HG03565 (cell line): ENCODE results near the gene SAP30BP.

ENCODE experiments used
- ATAC-seq: cut with Tn5 transposase; IDR thresholded peaks from one replicate; pipeline ENCODE4 v1.9.1; 2021; ENCODE audit warnings: mild to moderate bottlenecking, moderate library complexity; ENCODE audit not compliant: unreplicated experiment

The SAP30BP gene

GRCh38 chr17:75684249-75684648 is 17.1 kb downstream of the SAP30BP start:
- no peak for ATAC-seq

DNA sequence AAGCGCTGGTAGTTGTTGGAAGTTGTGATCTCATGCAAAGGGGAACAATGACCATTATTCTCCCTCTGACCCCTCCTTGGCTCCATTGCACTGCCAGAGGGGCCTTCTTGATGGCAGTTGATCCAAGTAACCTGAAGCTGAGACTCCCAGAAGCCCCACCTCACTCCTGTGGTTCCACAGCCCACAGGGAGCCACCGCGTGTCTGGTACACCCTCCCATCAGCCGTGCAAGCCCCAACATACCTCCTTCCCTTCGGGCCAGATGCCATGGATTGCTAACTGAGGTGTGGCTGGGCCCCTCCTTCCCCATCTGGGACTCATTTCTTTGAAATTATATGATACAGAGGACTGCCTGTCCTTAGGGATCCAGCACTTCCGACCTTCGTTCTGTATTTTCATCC is 17.8 kb downstream of the SAP30BP start:
- no peak for ATAC-seq

DNA sequence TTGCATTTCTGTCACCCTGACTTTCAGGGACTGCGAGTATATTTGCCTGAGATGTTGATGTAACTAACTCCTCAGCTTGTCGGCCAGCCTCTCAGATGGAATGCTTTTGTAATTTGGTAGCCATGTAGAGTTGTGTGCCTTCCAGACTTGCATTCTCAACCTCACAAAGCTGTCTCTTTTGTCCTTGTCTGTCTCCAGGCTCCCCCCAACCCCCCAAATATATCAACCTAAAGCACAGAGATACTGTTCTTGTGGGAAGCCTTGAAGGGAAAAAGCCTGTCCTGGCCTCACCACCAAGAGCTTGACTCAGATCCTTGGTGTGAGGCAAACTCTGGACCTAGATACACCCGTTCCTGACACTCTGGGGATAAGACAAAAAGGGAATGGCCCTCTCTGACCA is 18.4 kb downstream of the SAP30BP start:
- ATAC-seq, result no peak

DNA sequence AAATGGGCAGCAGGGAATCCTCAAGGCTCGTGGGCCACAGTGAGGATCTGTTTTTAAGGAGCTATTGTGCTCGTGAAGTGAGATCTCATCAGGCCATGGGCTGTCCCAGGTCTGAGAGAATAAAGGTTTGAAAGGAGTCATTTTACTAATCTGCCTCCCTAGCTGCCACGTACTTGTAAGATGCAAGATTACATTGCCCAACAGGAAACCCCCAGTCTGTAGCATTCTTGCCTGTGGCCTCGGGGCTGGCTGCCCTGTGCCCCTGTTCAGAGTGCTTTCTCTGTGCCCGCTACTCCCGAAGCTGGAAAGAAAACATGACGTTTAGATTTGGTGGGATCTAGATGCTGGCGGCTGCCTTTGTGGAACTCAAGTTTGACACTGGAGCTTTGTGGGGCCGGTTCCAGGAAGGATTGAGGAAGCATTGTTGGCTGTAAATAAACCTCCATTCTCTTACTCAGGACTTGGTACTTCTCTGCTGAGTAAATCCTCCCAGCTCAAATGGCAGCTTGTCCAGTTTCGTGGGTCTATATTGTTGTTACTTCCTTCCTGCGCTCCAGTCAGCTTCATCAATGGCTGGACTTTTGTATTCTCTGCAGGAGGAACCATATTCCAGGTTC is 21.2 kb downstream of the SAP30BP start:
- no peak for ATAC-seq

GRCh38 chr17:75689441-75689873 is 22.3 kb downstream of the SAP30BP start:
- no peak for ATAC-seq

DNA sequence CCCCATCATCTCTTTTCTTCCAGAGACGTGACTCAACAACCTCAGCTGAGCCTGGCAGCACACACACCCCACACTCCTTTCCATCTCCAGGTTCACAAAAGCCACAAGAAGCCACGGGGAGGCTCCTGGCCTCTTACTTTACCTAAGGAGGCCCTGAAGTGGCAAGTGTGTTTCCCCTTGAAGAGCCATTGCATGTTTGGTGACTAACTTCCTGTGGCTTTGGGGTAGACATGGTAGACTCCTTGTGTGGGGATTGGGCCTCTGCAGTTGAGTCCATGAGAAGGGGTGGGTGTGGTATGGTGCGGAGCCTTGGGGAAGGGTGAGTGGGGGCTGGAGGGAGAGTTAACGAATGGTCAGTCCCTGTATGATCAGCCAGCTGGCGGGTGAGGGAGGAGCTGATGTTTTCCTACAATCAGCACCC is 24.2 kb downstream of the SAP30BP start:
- no peak for ATAC-seq

DNA sequence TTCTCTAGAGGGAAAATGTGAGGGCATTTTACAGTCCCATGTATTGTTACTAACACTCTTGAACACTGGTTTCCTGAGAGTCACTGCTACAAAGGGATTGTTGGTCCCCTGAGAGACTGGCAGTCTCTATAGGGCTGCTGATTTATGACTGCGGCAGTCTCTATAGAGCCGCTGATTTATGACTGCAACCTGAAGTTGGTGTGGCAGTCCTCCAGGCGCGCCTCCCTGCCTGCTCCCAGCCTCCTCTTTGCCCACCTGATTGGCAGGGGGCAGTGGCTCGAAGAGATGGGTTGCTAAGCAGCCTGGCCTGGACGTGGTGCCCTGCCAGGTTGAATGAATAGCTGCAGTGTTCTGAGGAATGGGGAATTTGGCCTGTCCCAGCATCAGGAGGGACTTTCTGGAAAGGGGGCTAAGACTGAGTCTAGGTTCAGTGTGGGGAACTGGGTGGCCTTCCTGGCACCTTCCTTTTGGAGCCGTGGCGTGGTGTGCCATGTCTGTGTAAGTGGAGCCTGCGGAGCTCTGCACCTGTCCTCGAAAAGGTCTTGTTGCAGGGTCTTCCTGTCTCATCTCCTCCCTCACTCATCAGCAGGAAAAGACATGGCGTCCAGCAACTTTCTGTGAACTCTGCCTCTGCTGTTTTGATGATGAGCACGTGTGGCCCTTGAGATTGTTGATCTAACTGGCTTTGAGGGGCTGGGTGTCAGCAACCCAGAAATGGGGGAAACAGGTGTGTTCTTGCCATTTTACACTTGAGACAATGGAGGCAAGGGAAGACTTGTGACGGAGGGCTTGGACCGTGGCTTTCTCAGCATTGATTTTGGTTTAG is 24.9 kb downstream of the SAP30BP start:
- no peak for ATAC-seq

DNA sequence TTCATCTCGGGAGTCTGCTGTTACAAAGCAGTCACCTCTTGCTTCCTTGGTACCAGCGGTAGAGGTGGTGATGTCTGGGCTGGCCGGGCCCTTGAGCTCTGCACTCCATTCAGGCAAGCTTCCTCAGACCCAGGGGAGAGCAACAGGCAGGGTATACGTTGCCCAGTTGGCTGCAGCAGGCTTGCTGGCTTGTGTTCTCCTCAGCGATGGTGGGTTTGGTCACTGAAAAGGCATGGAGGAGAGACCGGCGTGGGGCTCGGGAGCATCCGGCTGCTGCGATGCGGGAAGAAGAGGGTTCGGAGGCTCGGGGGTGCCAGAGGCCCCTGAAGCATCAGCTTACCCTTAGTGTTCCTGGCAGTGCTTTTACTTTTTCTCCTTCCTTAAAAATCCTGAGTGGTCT is 25.8 kb downstream of the SAP30BP start:
- ATAC-seq, result no peak

GRCh38 chr17:75693500-75694481 is 26.7 kb downstream of the SAP30BP start:
- ATAC-seq, result no peak

GRCh38 chr17:75694536-75694935 is 27.4 kb downstream of the SAP30BP start:
- no peak for ATAC-seq

DNA sequence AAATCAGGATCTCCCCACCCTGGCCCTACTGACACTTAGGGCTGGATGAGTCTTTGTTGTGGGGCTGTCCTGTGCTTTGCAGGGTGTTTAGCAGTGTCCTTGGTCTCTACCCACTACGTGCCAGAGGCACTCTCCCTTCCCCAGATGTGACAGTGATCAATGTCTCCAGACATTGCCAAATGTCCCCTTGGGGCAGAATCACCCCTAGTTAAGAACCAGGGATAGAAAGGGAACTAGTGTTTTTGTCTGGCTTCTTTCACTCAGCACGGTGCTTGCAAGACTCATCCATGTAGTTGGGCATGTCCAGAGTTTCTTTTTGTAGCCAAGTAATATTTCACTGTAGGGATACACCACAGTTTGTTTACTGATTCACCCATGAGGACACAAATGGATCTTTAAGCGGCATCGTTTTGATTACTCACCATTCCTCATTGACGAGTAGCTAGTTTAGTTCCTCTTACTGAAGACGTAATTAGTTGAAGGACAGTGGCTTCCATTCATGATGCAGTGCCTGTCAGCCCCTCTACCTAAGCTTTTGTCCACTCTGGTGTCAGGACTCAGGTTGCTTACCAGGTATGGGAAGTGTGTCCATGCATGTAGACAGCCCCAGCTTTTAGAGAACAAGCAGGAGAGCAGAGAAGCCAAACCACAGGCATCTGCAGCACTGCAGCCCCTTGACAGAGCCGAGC is 28.1 kb downstream of the SAP30BP start:
- ATAC-seq, result no peak

DNA sequence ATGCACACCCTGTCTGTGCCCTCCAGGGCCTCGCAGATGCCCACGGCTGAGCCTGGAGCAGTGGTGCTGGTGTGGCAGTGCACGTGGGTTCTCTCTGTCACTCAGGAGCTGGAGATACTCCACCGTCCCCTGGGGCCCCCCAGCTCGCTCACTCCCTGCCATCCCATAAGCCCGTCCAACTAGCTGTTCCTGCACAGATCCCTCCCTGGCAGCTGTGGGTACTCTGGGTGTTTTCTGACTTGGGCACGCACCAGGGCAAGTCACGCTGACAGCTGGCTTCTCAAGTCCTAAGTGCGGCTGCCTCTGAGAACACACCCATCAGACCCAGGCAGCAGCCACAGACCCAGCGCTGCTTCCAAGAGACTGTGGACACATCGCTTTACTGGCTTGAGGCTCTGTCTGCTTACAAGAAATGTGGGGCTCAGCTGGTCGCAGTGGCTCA is 28.7 kb downstream of the SAP30BP start:
- ATAC-seq, result no peak

- no peak for ATAC-seq
These were observed 30.6 kb downstream of the SAP30BP start for GRCh38 chr17:75697651-75698291.

- no peak for ATAC-seq
These were observed 31.5 kb downstream of the SAP30BP start for GRCh38 chr17:75698659-75699058.

DNA sequence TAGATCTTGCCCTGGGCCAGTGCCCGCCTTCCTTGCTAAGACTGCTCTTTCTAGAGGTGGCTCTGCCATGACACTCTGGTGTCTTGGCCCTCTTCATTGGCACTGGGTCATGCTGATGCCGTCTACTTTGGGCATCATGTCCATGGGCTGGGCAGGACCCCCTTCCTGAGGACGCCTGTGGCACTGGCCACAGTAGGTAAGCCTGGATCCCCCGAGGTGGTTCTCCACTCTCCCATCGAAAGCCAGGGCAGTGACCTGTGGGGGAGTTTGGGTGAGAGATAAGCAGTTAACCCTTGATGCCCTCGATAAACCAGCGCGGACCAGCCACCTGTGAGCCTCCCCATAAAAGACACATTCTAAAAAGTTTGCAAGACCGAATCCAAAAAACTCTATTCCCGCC is 34.1 kb downstream of the SAP30BP start:
- no peak for ATAC-seq

GRCh38 chr17:75703191-75703590 is 36.1 kb downstream of the SAP30BP start:
- no peak for ATAC-seq

- ATAC-seq, result no peak
These were observed 36.5 kb downstream of the SAP30BP start for GRCh38 chr17:75703591-75703990.

DNA sequence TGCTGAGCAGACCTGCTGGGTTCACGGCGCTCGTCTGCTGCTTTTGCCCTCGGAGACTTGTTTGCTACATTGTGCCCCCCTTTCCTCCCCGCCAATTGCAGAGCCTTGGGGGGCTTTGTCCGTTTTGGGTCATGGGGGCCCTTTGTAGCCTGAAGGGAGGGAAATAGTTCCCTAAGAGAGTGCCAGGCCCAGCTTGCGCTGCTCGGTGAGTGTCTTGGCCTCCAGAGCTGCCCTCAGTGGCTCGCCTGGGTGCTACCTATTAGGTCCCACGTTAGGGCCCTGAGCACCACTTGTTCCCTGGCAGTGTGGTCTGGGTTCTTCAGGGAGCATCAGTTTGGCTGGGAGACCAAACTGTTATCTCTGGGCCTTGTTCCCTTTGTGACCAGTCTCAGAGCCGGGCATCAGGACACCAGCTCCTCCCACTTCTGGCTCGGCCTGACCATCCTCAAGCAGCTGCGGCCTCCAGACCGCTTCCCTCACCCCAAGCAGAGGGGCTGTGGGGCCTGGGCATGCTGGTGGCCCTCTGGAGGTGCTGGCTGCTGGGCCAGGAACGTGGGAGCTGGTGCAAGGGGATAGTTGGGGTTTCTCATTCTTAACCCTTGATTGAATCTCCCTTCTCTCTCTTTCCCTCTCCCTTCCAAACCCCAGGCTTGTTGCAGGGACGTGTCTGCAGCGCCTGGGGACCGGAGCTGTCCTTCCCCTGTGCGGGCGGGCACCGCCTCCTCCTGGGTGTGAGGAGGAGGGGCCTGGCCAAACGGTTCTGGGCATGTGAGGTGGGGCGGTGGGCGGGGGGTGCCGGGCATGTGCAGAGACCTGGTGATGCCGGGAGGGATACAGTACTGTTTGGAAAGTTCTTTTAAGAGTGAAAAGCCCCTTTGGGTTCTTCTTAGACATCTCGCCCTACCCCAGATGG is 38.1 kb downstream of the SAP30BP start:
- no peak for ATAC-seq
